Endodermal cell (in vitro differentiated cells): Measurements from ENCODE around the gene VSIG10L. TPM values are rescaled to one million over a fixed set of nuclear protein-coding genes. Genes with fewer than 3 reads are reported as not detected.

Experiments used
- DNase-seq: peaks from one replicate; pipeline ENCODE4 v3.0.0-alpha.2; 2017
- H3K27ac ChIP-seq: 2 replicates; pipeline ENCODE4 v1.5.1; 2013; ENCODE audit warnings: mild to moderate bottlenecking, low read depth, low read length, moderate library complexity
- H3K27me3 ChIP-seq: 2 replicates; pipeline ENCODE4 v1.6.1; 2013; ENCODE audit warnings: mild to moderate bottlenecking, low read length, moderate library complexity; ENCODE audit not compliant: insufficient read depth, control insufficient read depth, poor library complexity, severe bottlenecking
- H3K36me3 ChIP-seq: 2 replicates; pipeline ENCODE4 v1.7.0; 2013; ENCODE audit warnings: mild to moderate bottlenecking, low read length, moderate library complexity; ENCODE audit not compliant: control insufficient read depth, insufficient read depth
- H3K4me1 ChIP-seq: one replicate; pipeline ENCODE4 v1.7.0; 2013; ENCODE audit warnings: low read length; ENCODE audit not compliant: control insufficient read depth, insufficient read depth
- H3K4me3 ChIP-seq: 2 replicates; pipeline ENCODE4 v1.5.1; 2013; ENCODE audit warnings: mild to moderate bottlenecking, low read length, moderate library complexity
- H3K9ac ChIP-seq: 2 replicates; pipeline ENCODE4 v1.6.1; 2013; ENCODE audit warnings: mild to moderate bottlenecking, low read length, moderate library complexity; ENCODE audit not compliant: poor library complexity, severe bottlenecking; ENCODE audit errors: extremely low read depth
- H3K9me3 ChIP-seq: 2 replicates; pipeline ENCODE4 v1.6.1; 2013; ENCODE audit warnings: mild to moderate bottlenecking, low read length, moderate library complexity; ENCODE audit not compliant: control insufficient read depth
- H3K27ac Mint-ChIP-seq: 2 replicates; pipeline ENCODE4 v1.8.0; 2020; ENCODE audit warnings: mixed read lengths
- H3K27me3 Mint-ChIP-seq: 2 replicates; pipeline ENCODE4 v1.8.0; 2021; ENCODE audit warnings: mild to moderate bottlenecking, mixed read lengths; ENCODE audit not compliant: insufficient read depth
- H3K36me3 Mint-ChIP-seq: 2 replicates; pipeline ENCODE4 v1.8.0; 2020; ENCODE audit warnings: low read depth, mixed read lengths
- H3K4me1 Mint-ChIP-seq: 2 replicates; pipeline ENCODE4 v1.8.0; 2020; ENCODE audit warnings: mixed read lengths
- H3K4me3 Mint-ChIP-seq: 2 replicates; pipeline ENCODE4 v1.8.0; 2020; ENCODE audit warnings: mild to moderate bottlenecking, moderate library complexity, mixed read lengths
- H3K9me3 Mint-ChIP-seq: 2 replicates; pipeline ENCODE4 v1.8.0; 2020; ENCODE audit warnings: mild to moderate bottlenecking, mixed read lengths
- WGBS, 2 experiments: methylation state at CpG; one replicate each; pipeline versions ENCODE4 v1.1.5 to v1.1.7; 2013; ENCODE audit warnings: missing lambda C conversion rate in 2 of 2, mixed read lengths in 1 of 2; ENCODE audit not compliant: insufficient coverage in 1 of 2, insufficient read length in 1 of 2; 5-methylcytosine and 5-hydroxymethylcytosine counted together
- total RNA-seq, 2 donors: library from RNA; stranded (reverse); fragmentation: NEBNext Ultra II Directional in 1 of 2; extraction: Animal tissue kit (Norgen Biotek cat#: 25700) in 1 of 2; gene quantifications; 2 replicates in 1 of 2; 3 replicates in 1 of 2; pipeline ENCODE4 v1.2.1, GENCODE V29; 2021
- TF ChIP-seq, protein P1 (sequence below): fragments of 200-600 bp; sonication (generic); conservative IDR thresholded peaks from 2 replicates; pipeline ENCODE4 v1.5.0; 2021; ENCODE audit warnings: antibody characterized with exemption, mild to moderate bottlenecking

VSIG10L gene
- total RNA-seq, 2 donors from 2014 or later: 6.4 to 11.5 TPM

DNA sequence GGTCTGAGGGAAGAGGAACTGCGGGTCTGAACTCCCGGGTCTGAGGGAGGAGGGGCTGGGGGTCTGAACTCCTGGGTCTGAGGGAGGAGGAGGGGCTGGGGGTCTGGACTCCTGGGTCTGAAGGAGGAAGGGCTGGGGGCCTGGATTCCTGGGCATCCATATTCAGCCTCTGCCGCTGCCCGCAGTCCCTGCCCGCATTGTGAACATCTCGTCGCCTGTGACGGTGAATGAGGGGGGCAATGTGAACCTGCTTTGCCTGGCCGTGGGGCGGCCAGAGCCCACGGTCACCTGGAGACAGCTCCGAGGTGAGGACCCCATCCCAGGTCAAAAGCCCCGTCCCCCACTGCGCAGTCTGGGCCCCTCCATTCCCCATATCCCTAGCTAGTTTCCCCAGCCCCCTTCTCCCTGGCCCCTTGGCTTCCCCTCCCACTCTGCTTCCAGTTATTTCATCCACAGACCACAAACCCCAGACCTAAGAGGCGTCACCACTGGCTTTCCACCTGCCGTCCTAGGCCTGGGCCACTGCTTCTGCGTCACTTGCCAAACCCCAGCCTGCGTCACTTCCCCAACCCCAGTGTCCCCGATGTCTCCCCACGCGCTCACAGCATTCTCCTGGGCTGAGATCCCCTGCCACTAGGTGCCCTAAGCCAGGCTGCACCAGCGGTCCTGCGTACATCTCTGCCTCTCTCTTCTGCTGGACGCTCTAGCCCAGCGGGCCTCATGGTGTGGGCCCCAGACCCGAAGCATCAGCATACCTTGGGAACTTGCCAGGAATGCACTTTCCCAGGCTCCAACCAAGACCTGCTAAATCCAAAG lies 16.6 kb downstream of the VSIG10L start:
- Mint-ChIP-seq H3K4me3 (no peak overlapping the region), H3K36me3 (peaks cover 33% of the 10 kb centered on the region), H3K27me3 (peaks cover 2% of the 10 kb centered on the region), H3K4me1 (peaks cover 2% of the 10 kb centered on the region), H3K27ac (no peak overlapping the region), H3K9me3 (no peaks in the 10 kb centered on the region)
- Histone ChIP-seq H3K4me3 (no peak overlapping the region), H3K4me1 (no peaks in the 10 kb centered on the region), H3K27me3 (no peaks in the 10 kb centered on the region), H3K27ac (no peak overlapping the region), H3K9me3 (no peaks in the 10 kb centered on the region), H3K36me3 (peaks cover 2% of the 10 kb centered on the region), H3K9ac (no peak overlapping the region)
- WGBS, 2 experiments: 91 to 94% methylated on average over 18 to 26 of the region's 26 CpGs
- DNase-seq: peak; percentile 41
- TF ChIP-seq, protein P1, sequence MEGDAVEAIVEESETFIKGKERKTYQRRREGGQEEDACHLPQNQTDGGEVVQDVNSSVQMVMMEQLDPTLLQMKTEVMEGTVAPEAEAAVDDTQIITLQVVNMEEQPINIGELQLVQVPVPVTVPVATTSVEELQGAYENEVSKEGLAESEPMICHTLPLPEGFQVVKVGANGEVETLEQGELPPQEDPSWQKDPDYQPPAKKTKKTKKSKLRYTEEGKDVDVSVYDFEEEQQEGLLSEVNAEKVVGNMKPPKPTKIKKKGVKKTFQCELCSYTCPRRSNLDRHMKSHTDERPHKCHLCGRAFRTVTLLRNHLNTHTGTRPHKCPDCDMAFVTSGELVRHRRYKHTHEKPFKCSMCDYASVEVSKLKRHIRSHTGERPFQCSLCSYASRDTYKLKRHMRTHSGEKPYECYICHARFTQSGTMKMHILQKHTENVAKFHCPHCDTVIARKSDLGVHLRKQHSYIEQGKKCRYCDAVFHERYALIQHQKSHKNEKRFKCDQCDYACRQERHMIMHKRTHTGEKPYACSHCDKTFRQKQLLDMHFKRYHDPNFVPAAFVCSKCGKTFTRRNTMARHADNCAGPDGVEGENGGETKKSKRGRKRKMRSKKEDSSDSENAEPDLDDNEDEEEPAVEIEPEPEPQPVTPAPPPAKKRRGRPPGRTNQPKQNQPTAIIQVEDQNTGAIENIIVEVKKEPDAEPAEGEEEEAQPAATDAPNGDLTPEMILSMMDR: no peak

DNA sequence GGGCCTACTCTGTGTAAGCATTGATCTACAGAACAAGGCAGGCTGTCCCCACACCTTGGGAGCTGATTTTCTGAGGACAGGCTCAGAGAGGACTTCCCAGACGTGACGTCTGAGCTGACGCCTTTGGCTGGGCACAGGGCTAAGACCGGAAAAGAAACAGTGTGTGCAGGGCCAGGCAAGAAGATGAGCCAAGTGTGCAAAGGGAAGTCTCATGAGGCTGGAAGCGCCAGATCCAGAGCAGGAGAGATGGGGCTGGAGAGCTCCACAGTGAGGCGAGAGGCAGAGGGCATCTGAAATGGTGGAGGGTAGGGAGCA lies 17.8 kb downstream of the VSIG10L start:
- WGBS, 2 experiments: 91 to 92% methylated on average over 6 of the region's 6 CpGs
- H3K27me3 Mint-ChIP-seq: peaks cover 2% of the 10 kb centered on the region

DNA sequence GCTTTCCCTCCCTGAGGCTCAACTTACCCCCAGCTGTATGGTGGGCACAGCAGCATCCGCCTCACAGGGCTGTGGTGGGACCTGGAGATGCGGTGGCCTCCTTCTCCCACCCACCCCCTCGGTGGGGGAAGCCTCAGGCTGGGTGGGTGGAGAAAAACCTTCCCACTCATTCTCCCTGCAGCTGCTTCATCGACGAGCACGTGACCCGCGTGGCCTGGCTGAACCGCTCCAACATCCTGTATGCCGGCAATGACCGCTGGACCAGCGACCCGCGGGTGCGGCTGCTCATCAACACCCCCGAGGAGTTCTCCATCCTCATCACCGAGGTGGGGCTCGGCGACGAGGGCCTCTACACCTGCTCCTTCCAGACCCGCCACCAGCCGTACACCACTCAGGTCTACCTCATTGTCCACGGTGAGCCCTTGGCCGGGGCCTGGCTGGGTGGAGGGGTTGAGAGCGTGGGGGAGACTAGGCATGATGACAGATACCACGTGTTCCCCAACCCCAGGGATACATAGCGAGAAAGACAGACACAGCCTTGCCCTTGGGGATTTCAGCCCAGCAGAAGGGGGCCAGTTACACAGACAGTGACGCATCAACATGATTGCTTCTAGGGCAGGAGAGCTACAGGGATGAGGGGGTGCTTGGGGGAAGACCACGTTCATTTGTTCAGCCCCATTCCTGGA lies 18.3 kb downstream of the VSIG10L start:
- Histone ChIP-seq H3K27me3 (no peaks in the 10 kb centered on the region), H3K4me1 (no peaks in the 10 kb centered on the region), H3K9ac (no peak overlapping the region), H3K9me3 (no peaks in the 10 kb centered on the region), H3K4me3 (no peak overlapping the region), H3K36me3 (no peaks in the 10 kb centered on the region), H3K27ac (no peak overlapping the region)
- H3K4me3 Mint-ChIP-seq: no peak overlapping the region
- no peaks in the 10 kb centered on the region for H3K9me3 Mint-ChIP-seq
- H3K36me3 Mint-ChIP-seq: peaks cover 24% of the 10 kb centered on the region
- no peak overlapping the region for H3K27ac Mint-ChIP-seq
- TF ChIP-seq, protein P1: no peak
- 94 to 97% methylated on average over 10 to 29 of the region's 29 CpGs for WGBS, 2 experiments
- H3K4me1 Mint-ChIP-seq: peaks cover 2% of the 10 kb centered on the region
- peaks cover 2% of the 10 kb centered on the region for H3K27me3 Mint-ChIP-seq
- DNase-seq: no peak

More for the DNA sequence above, 17.8 kb downstream of the VSIG10L start:
- no peaks in the 10 kb centered on the region for H3K4me1 ChIP-seq
- Mint-ChIP-seq H3K9me3 (no peaks in the 10 kb centered on the region), H3K27ac (no peak overlapping the region), H3K36me3 (peaks cover 24% of the 10 kb centered on the region), H3K4me1 (peaks cover 2% of the 10 kb centered on the region), H3K4me3 (no peak overlapping the region)
- H3K27ac ChIP-seq: no peak overlapping the region
- H3K9me3 ChIP-seq: no peaks in the 10 kb centered on the region
- no peaks in the 10 kb centered on the region for H3K27me3 ChIP-seq
- no peaks in the 10 kb centered on the region for H3K36me3 ChIP-seq
- no peak overlapping the region for H3K4me3 ChIP-seq
- no peak overlapping the region for H3K9ac ChIP-seq
- no peak for DNase-seq
- TF ChIP-seq, protein P1: no peak
